Measurements from ENCODE around the gene DCUN1D3.

Gene DCUN1D3

DNA sequence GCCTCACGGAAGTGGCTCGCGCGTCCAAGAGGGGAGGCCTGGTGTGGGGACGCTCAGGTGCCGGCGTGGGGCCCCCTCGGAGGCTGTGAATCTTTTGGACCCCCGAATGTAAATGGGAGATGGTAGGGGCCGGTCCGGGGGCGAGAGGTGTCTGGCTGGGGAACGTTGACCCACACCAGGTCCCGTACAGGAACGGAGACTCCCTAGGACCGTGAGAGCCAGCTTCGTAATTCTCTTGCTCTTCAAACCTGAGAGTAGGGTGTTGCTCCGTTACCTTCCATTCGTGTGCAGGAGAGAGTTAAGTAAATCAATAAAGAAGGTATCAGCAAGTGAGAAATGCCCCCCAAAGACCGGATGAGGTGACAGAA lies 894 bp upstream of the DCUN1D3 start:
- no peak for TF ChIP-seq ZFP30 (CRISPR knock-in tag; IDR thresholded peaks at IDR 0.05)
- no peak for TF ChIP-seq TOX (CRISPR knock-in tag; IDR thresholded peaks at IDR 0.05; ENCODE audit: borderline replicate concordance)
- no peak for TF ChIP-seq PPARA (CRISPR knock-in tag; IDR thresholded peaks at IDR 0.05; ENCODE audit: borderline replicate concordance)
- TF ChIP-seq, protein P1, sequence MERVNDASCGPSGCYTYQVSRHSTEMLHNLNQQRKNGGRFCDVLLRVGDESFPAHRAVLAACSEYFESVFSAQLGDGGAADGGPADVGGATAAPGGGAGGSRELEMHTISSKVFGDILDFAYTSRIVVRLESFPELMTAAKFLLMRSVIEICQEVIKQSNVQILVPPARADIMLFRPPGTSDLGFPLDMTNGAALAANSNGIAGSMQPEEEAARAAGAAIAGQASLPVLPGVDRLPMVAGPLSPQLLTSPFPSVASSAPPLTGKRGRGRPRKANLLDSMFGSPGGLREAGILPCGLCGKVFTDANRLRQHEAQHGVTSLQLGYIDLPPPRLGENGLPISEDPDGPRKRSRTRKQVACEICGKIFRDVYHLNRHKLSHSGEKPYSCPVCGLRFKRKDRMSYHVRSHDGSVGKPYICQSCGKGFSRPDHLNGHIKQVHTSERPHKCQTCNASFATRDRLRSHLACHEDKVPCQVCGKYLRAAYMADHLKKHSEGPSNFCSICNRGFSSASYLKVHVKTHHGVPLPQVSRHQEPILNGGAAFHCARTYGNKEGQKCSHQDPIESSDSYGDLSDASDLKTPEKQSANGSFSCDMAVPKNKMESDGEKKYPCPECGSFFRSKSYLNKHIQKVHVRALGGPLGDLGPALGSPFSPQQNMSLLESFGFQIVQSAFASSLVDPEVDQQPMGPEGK (CRISPR knock-in tag; IDR thresholded peaks at IDR 0.05; ENCODE audit: borderline replicate concordance), result no peak
- TF ChIP-seq CSDC2 (CRISPR knock-in tag; IDR thresholded peaks at IDR 0.05), result no peak
- TF ChIP-seq ZFP3 (CRISPR knock-in tag; IDR thresholded peaks at IDR 0.05), result no peak
- TF ChIP-seq ARNTL (CRISPR knock-in tag; IDR thresholded peaks at IDR 0.05; ENCODE audit: borderline replicate concordance, low read depth), result no peak
- TF ChIP-seq RARB (CRISPR knock-in tag; IDR thresholded peaks at IDR 0.05), result no peak
- no peak for TF ChIP-seq POU6F1 (CRISPR knock-in tag; IDR thresholded peaks at IDR 0.05; ENCODE audit: borderline replicate concordance, low read depth)
- TF ChIP-seq ISL1 (CRISPR knock-in tag; IDR thresholded peaks at IDR 0.05), result no peak
- no peak for TF ChIP-seq CREB5 (CRISPR knock-in tag; IDR thresholded peaks at IDR 0.05; ENCODE audit: low read depth)
- no peak for TF ChIP-seq ZNF70 (CRISPR knock-in tag; IDR thresholded peaks at IDR 0.05)
- TF ChIP-seq ZNF565 (CRISPR knock-in tag; conservative IDR thresholded peaks at IDR 0.05; ENCODE audit: low read depth), result no peak
- ATAC-seq, result peak; percentile 22

DNA sequence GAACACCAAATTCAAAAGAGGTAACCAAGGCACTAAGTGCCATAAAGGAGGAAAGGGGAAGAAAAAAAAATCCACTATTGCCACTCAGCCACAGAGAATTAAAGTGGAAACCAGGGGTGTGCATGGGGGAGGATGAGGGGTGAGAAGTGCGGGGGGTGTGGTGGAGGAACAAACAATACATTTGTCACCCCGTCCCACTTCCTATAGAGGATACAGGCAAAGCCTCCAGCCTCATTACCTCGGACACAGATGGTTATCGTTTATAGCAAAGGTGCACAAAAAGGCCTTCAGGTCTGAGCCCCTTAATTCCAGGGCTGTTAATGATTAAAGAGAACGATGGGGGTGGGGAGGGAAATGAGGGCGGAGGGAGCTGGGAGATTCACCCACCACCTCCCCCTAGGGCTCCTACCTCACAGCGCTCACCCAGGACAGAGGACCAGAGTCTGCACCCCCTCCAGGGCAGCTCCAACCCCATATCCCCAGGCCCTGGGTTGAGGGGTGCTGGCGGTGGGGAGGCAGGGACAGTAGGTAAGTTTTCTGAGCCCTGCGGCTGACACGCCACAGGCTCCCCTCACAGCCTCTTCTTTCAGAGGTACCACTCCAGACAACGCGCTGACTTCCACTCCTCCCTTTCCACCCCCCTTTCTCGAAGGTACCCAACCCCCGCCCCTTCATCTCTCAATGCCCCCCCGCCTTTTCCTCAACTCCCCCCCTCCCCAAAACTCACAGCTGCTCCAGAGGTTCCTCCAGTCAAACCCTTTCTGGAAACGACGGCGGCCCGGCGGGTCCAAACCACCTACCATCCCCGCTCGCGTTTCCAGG lies 470 bp downstream of the DCUN1D3 start:
- TF ChIP-seq ZFP3 (CRISPR knock-in tag; IDR thresholded peaks at IDR 0.05) (peak; percentile 90), ZNF8 (CRISPR knock-in tag; IDR thresholded peaks at IDR 0.05) (no peak)
- peak; percentile 4 for ATAC-seq

- TF ChIP-seq OSR1 (CRISPR knock-in tag; IDR thresholded peaks at IDR 0.05), result no peak
- TF ChIP-seq CSDC2 (CRISPR knock-in tag; IDR thresholded peaks at IDR 0.05), result no peak
- TF ChIP-seq BACH2 (CRISPR knock-in tag; IDR thresholded peaks at IDR 0.05; ENCODE audit: borderline replicate concordance), result no peak
- TF ChIP-seq ZFP30 (CRISPR knock-in tag; IDR thresholded peaks at IDR 0.05), result no peak
- no peak for TF ChIP-seq ESRRG (CRISPR knock-in tag; IDR thresholded peaks at IDR 0.05)
- TF ChIP-seq CSRNP3 (CRISPR knock-in tag; IDR thresholded peaks at IDR 0.05), result no peak
- TF ChIP-seq, protein P2, sequence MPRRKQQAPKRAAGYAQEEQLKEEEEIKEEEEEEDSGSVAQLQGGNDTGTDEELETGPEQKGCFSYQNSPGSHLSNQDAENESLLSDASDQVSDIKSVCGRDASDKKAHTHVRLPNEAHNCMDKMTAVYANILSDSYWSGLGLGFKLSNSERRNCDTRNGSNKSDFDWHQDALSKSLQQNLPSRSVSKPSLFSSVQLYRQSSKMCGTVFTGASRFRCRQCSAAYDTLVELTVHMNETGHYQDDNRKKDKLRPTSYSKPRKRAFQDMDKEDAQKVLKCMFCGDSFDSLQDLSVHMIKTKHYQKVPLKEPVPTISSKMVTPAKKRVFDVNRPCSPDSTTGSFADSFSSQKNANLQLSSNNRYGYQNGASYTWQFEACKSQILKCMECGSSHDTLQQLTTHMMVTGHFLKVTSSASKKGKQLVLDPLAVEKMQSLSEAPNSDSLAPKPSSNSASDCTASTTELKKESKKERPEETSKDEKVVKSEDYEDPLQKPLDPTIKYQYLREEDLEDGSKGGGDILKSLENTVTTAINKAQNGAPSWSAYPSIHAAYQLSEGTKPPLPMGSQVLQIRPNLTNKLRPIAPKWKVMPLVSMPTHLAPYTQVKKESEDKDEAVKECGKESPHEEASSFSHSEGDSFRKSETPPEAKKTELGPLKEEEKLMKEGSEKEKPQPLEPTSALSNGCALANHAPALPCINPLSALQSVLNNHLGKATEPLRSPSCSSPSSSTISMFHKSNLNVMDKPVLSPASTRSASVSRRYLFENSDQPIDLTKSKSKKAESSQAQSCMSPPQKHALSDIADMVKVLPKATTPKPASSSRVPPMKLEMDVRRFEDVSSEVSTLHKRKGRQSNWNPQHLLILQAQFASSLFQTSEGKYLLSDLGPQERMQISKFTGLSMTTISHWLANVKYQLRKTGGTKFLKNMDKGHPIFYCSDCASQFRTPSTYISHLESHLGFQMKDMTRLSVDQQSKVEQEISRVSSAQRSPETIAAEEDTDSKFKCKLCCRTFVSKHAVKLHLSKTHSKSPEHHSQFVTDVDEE (CRISPR knock-in tag; IDR thresholded peaks at IDR 0.05), result no peak
- TF ChIP-seq POU6F1 (CRISPR knock-in tag; IDR thresholded peaks at IDR 0.05; ENCODE audit: borderline replicate concordance, low read depth), result no peak
- no peak for TF ChIP-seq GLIS3 (CRISPR knock-in tag; IDR thresholded peaks at IDR 0.05)
- no peak for TF ChIP-seq ZC3H10 (CRISPR knock-in tag; IDR thresholded peaks at IDR 0.05)
- no peak for TF ChIP-seq CREB5 (CRISPR knock-in tag; IDR thresholded peaks at IDR 0.05; ENCODE audit: low read depth)
- TF ChIP-seq, protein P1 (CRISPR knock-in tag; IDR thresholded peaks at IDR 0.05; ENCODE audit: borderline replicate concordance), result no peak
- TF ChIP-seq PPARA (CRISPR knock-in tag; IDR thresholded peaks at IDR 0.05; ENCODE audit: borderline replicate concordance), result no peak
- TF ChIP-seq ZFP3 (CRISPR knock-in tag; IDR thresholded peaks at IDR 0.05), result no peak
- TF ChIP-seq ZNF8 (CRISPR knock-in tag; IDR thresholded peaks at IDR 0.05), result no peak
- TF ChIP-seq ZNF565 (CRISPR knock-in tag; conservative IDR thresholded peaks at IDR 0.05; ENCODE audit: low read depth), result no peak
- TF ChIP-seq ZNF70 (CRISPR knock-in tag; IDR thresholded peaks at IDR 0.05), result no peak
- no peak for TF ChIP-seq SNAI2 (CRISPR knock-in tag; IDR thresholded peaks at IDR 0.05)
- peak; percentile 5; the same call in 2 of the 3 replicates for ATAC-seq
These were observed 1.1 kb downstream of the DCUN1D3 start for GRCh38 chr16:20899071-20899470.

All from SK-N-SH treated with all-trans-retinoic acid at 6 μM for 48 hours (cell line).